Prostate gland (tissue), 2 donors: ENCODE data around the gene SVEP1.

Source experiments
- CTCF ChIP-seq, 4 experiments: fragments of 200-600 bp in 2 of 4; fragments of 450-650 bp in 2 of 4; sonication (generic) in 2 of 4; IDR thresholded peaks; 1 replicate in 3 of 4; 2 replicates in 1 of 4; pipeline ENCODE4 v1.5.1; 2016 to 2019; ENCODE audit warnings: antibody characterized with exemption in 4 of 4, mild to moderate bottlenecking in 2 of 4, moderate library complexity in 2 of 4
- POLR2A ChIP-seq: fragments of 450-650 bp; IDR thresholded peaks from one replicate; pipeline ENCODE4 v1.6.1; 2016; ENCODE audit warnings: antibody characterized with exemption, mild to moderate bottlenecking

GRCh38 chr9:110538647-110539041 is 40.9 kb downstream of the SVEP1 start:
- TF ChIP-seq CTCF (IDR thresholded peaks at IDR 0.05) (no peak), POLR2A (no peak)
